Aorta (tissue), 5 donors: ENCODE data around the gene BRAT1. TPM values are rescaled to one million over a fixed set of nuclear protein-coding genes. Genes with fewer than 3 reads are reported as not detected.

Experiments
- ATAC-seq: fragments of 200-7000 bp; cut with Tn5 transposase; one replicate; pipeline ENCODE4 v1.9.1; 2022; ENCODE audit warnings: moderate library complexity; ENCODE audit not compliant: low FRiP score
- DNase-seq, 2 donors: peaks; one replicate each; pipeline ENCODE4 v3.0.0-alpha.2; 2020
- H3K27ac ChIP-seq, 2 donors: one replicate each; pipeline ENCODE4 v1.5.1; 2013; ENCODE audit warnings: low read length in 2 of 2, mild to moderate bottlenecking in 2 of 2, moderate library complexity in 2 of 2, control low read depth in 1 of 2, inconsistent platforms in 1 of 2, low read depth in 1 of 2
- H3K27me3 ChIP-seq, 2 donors: one replicate each; pipeline ENCODE4 v1.6.1; 2013; ENCODE audit warnings: control low read depth in 1 of 2, low read length in 1 of 2, mild to moderate bottlenecking in 1 of 2, moderate library complexity in 1 of 2; ENCODE audit not compliant: insufficient read depth in 2 of 2, control insufficient read depth in 1 of 2
- H3K36me3 ChIP-seq, 2 donors: one replicate each; pipeline ENCODE4 v1.6.1; 2013; ENCODE audit warnings: control low read depth in 1 of 2, low read length in 1 of 2, mild to moderate bottlenecking in 1 of 2; ENCODE audit not compliant: insufficient read depth in 2 of 2, control insufficient read depth in 1 of 2
- H3K4me1 ChIP-seq, 2 donors: one replicate each; pipeline ENCODE4 v1.6.1; 2013; ENCODE audit warnings: low read length in 2 of 2, control low read depth in 1 of 2, mild to moderate bottlenecking in 1 of 2, moderate library complexity in 1 of 2; ENCODE audit not compliant: insufficient read depth in 2 of 2, control insufficient read depth in 1 of 2
- H3K4me3 ChIP-seq, 2 donors: one replicate each; pipeline ENCODE4 v1.5.1; 2013; ENCODE audit warnings: low read length in 2 of 2, control low read depth in 1 of 2, mild to moderate bottlenecking in 1 of 2
- H3K9me3 ChIP-seq: one replicate; pipeline ENCODE4 v1.6.1; 2013; ENCODE audit warnings: mild to moderate bottlenecking, low read length; ENCODE audit not compliant: control insufficient read depth
- WGBS, 2 donors: extraction: QIAGEN DNeasy Blood & Tissue Kit; methylation state at CpG; one replicate each; pipeline ENCODE4 v1.1.7; 2013; 5-methylcytosine and 5-hydroxymethylcytosine counted together
- intact Hi-C, 2 donors: fragments of 100-400 bp; cut with DNase I; formaldehyde crosslinking; loops; one replicate each; pipeline versions ENCODE4 v1.14.2 to v1.15.0; 2022
- polyA plus RNA-seq, 2 donors: library from polyadenylated mRNA; stranded (reverse); fragments of 200-250 nt; gene quantifications; one replicate each; pipeline ENCODE4 v1.2.3, GENCODE V29; 2013
- total RNA-seq, 2 donors: library from RNA; stranded (reverse); fragmentation: NEBNext Ultra II Directional; extraction: Animal tissue kit (Norgen Biotek cat#: 25700); gene quantifications; one replicate each; pipeline ENCODE4 v1.2.1, GENCODE V29; 2021
- donor health status: healthy with polysubstance abuse.
- donor health status: Bipolar disorder and iron deficiency.
- donor health status: DM: no; HTN: no; CAD: no.
- donor health status: DM: no; HTN: no; CAD: no.
- donor health status: DM: yes; HTN: yes; CAD: no.

Gene BRAT1
- total and polyA plus RNA-seq, 4 donors = 11.8 to 63.9 (median 19.6) TPM

GRCh38 chr7:2508327-2509215 lies 46.8 kb downstream of the BRAT1 start:
- Histone ChIP-seq H3K4me3 (no peak overlapping the region), H3K27me3 (no peaks in the 10 kb centered on the region), H3K4me1 (no peaks in the 10 kb centered on the region), H3K9me3 (no peaks in the 10 kb centered on the region), H3K36me3 (no peaks in the 10 kb centered on the region), H3K27ac (no peak overlapping the region)
- DNase-seq (peak in 1 of 2 donors; percentile 84), ATAC-seq (peak; percentile 27)
- intact Hi-C loops = no loop called here
- WGBS, 2 donors = 81 to 82% methylated on average over 43 of the region's 43 CpGs

- Histone ChIP-seq H3K9me3 (no peaks in the 10 kb centered on the region), H3K4me1 (no peaks in the 10 kb centered on the region), H3K4me3 (no peak overlapping the region), H3K36me3 (no peaks in the 10 kb centered on the region), H3K27ac (no peak overlapping the region), H3K27me3 (no peaks in the 10 kb centered on the region)
- DNase-seq (no peak), ATAC-seq (no peak)
- intact Hi-C loops = no loop called here
- 95 to 96% methylated on average over 6 of the region's 6 CpGs for WGBS, 2 donors
Observed at GRCh38 chr7:2507917-2508306, 47.4 kb downstream of the BRAT1 start.

- H3K4me1 ChIP-seq = no peaks in the 10 kb centered on the region
- ATAC-seq (no peak), DNase-seq (no peak)
- H3K27me3 ChIP-seq = no peaks in the 10 kb centered on the region
- no peak overlapping the region for H3K4me3 ChIP-seq
- 91 to 92% methylated on average over 20 to 26 of the region's 26 CpGs for WGBS, 2 donors
- intact Hi-C loops = no loop called here
- H3K9me3 ChIP-seq = no peaks in the 10 kb centered on the region
- H3K27ac ChIP-seq = no peak overlapping the region
- H3K36me3 ChIP-seq = no peaks in the 10 kb centered on the region
Observed at GRCh38 chr7:2507208-2507916, 48.0 kb downstream of the BRAT1 start.

- DNase-seq = no peak
- Histone ChIP-seq H3K4me1 (no peaks in the 10 kb centered on the region), H3K4me3 (no peak overlapping the region), H3K27me3 (no peaks in the 10 kb centered on the region), H3K9me3 (no peaks in the 10 kb centered on the region), H3K36me3 (no peaks in the 10 kb centered on the region), H3K27ac (no peak overlapping the region)
- intact Hi-C loops = no loop called here
- no peak for ATAC-seq
- 91 to 92% methylated on average over 14 of the region's 14 CpGs for WGBS, 2 donors
Observed at GRCh38 chr7:2505401-2505800, 49.9 kb downstream of the BRAT1 start.

GRCh38 chr7:2504889-2505375 lies 50.4 kb downstream of the BRAT1 start:
- H3K27me3 ChIP-seq = no peaks in the 10 kb centered on the region
- intact Hi-C loops = no loop called here

GRCh38 chr7:2504128-2504888 lies 51.0 kb downstream of the BRAT1 start:
- no peaks in the 10 kb centered on the region for H3K4me1 ChIP-seq
- no peaks in the 10 kb centered on the region for H3K36me3 ChIP-seq
- intact Hi-C loops = no loop called here
- no peaks in the 10 kb centered on the region for H3K9me3 ChIP-seq
- H3K27me3 ChIP-seq = no peaks in the 10 kb centered on the region
- no peak overlapping the region for H3K4me3 ChIP-seq
- ATAC-seq (no peak), DNase-seq (no peak)
- WGBS, 2 donors = 86 to 92% methylated on average over 14 to 21 of the region's 21 CpGs
- no peak overlapping the region for H3K27ac ChIP-seq

More at GRCh38 chr7:2504889-2505375, 50.4 kb downstream of the BRAT1 start:
- ATAC-seq = no peak
- H3K4me1 ChIP-seq = no peaks in the 10 kb centered on the region
- DNase-seq = no peak
- H3K9me3 ChIP-seq = no peaks in the 10 kb centered on the region
- 92 to 95% methylated on average over 13 to 19 of the region's 19 CpGs for WGBS, 2 donors
- H3K27ac ChIP-seq = no peak overlapping the region
- no peaks in the 10 kb centered on the region for H3K36me3 ChIP-seq
- H3K4me3 ChIP-seq = no peak overlapping the region

- 56 to 66% methylated on average over 22 to 25 of the region's 25 CpGs for WGBS, 2 donors
- H3K27ac ChIP-seq = no peak overlapping the region
- no peaks in the 10 kb centered on the region for H3K4me1 ChIP-seq
- no peak overlapping the region for H3K4me3 ChIP-seq
- intact Hi-C loops = no loop called here
- H3K27me3 ChIP-seq = no peaks in the 10 kb centered on the region
- ATAC-seq (no peak), DNase-seq (no peak)
- no peaks in the 10 kb centered on the region for H3K9me3 ChIP-seq
- H3K36me3 ChIP-seq = no peaks in the 10 kb centered on the region
Observed at GRCh38 chr7:2503056-2503941, 52.0 kb downstream of the BRAT1 start.

- Histone ChIP-seq H3K27ac (no peak overlapping the region), H3K27me3 (no peaks in the 10 kb centered on the region), H3K4me1 (no peaks in the 10 kb centered on the region), H3K36me3 (no peaks in the 10 kb centered on the region), H3K4me3 (no peak overlapping the region), H3K9me3 (no peaks in the 10 kb centered on the region)
- DNase-seq (no peak), ATAC-seq (no peak)
- intact Hi-C loops = no loop called here
- 68 to 70% methylated on average over 12 to 13 of the region's 13 CpGs for WGBS, 2 donors
Observed at GRCh38 chr7:2502647-2502966, 52.7 kb downstream of the BRAT1 start.
